G401 (cell line): Measurements from ENCODE around the gene PCDH1. TPM values are rescaled to one million over a fixed set of nuclear protein-coding genes. Genes with fewer than 3 reads are reported as not detected.
A peak's percentile ranks its signal among the peaks of the same experiment; 100 is the strongest.

Experiments
- DNase-seq: peaks from one replicate; pipeline ENCODE4 v3.0.0-alpha.2; 2015; ENCODE audit warnings: low spot score
- in situ Hi-C: cut with HindIII; loops from 2 replicates; pipeline ENCODE4 v1.10.0; 2016; ENCODE audit warnings: low sequenced_read_pairs, mixed read lengths
- total RNA-seq: library from RNA; depleted of rRNA; stranded (reverse); fragments of >200 nt; shearing (Covaris generic); gene quantifications from 2 replicates; pipeline ENCODE4 v1.2.3, GENCODE V29; 2014

Gene PCDH1
- total RNA-seq, 1 experiment from 2014 or later: 1.8 TPM

DNA sequence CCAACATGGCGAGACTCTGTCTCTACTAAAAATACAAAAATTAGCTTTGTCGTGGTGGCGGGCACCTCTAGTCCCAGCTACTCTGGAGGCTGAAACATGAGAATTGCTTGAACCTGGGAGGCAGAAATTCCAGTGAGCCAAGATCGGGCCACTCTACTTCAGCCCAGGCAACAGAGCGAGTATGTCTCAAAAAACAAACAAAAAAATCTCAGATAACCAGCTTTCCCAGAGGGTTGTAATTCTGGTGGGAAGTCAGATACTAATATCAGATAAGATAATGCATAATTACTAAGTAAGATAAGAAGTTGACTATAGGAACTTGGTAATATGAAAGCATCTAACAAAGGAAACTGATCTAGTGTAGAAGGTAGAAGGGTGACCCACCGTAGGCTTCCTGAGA, 60.6 kb downstream of the PCDH1 start:
- DNase-seq: no peak
- in situ Hi-C loops: no loop called here

DNA sequence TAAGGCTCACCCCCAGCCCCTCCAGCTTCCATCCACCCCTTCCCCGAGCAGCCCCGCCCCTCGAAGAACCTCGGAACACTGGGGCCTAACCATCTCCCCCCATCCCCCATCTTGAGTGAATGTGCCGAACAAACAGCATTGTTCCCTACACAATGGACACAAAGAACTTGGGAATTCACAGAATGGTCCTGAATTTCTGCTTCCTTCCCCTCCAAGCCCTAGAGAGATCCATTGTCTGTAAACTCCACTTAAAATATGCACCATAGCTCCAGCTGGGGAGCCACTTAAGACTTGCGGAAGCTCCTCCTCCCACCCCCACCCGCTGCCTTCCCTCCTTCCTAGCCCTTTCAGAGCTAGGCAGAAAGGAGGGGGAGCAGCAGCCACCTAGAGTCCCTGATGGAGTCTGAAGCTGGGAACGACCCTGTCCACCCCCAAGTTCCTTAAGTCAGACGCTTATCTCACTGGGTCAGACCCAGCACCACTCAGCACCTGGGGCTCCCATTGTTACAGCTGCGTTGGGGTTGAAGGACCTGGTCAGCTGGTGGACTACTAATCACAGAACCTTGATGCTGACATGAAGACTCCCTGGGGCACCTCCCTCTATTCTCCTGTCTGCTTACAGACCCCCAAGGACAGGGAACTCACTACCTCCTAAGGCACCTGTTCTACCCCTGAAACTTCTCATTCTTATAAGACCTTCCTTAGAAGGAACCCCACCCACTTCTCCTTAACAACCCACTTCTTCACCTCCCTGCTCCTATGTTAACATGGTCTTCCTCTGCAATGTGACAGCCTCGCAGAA, 61.4 kb downstream of the PCDH1 start:
- no peak for DNase-seq
- in situ Hi-C loops: no loop called here

DNA sequence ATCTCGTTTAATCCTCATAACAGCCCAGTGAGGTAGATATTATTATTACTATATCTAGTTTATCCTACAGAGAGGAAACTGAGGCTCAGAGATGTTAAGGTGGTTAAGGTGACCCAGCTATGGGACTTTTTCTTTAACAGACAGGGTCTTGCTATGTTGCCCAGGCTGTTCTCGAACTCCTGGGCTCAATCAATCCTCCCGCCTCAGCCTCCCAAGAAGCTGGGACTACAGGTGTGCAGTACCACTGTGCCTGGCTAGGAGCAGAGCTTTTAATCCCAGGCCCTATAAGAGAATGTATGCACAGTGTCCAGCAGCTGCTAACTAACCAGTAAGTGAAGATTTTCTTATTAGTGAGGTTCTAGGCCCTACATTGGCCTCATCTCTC, 62.4 kb downstream of the PCDH1 start:
- no peak for DNase-seq
- in situ Hi-C loops: no loop called here

DNA sequence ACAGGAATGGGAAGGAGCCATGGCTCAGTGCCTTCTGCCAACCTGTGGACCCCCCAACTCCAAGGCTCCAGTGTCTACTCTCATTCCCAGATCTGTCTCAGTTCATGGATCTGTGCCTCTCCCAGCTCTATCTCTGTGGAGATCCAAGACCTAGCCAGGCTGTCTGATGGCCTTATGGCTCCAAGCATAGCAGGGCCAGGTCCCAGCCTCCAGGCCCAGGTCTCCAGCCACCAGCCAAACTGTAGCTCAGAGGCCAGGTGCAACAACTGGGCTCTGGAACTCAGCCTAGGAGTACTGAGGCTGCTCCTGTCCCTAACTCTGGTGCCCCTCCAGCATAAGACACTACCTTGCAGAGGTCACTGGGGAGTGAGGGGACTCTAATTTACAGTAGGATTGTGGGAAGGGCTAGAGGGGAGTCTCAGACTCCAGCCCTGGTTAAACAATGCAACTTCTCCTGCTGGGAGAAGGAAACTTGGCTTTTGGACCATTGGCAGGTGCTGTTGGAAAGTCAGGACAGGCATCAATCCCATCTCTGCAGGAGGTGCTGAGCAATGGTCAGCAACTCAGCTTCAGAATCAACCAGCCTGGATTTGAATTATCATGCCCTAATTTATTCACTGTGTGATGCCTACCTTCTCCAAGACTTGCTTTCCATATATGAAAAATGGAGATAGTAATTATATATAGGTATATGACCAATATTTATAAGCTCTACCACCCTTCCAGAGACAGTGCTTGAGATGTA, 63.0 kb downstream of the PCDH1 start:
- in situ Hi-C loops: no loop called here
- DNase-seq: peak; percentile 82

DNA sequence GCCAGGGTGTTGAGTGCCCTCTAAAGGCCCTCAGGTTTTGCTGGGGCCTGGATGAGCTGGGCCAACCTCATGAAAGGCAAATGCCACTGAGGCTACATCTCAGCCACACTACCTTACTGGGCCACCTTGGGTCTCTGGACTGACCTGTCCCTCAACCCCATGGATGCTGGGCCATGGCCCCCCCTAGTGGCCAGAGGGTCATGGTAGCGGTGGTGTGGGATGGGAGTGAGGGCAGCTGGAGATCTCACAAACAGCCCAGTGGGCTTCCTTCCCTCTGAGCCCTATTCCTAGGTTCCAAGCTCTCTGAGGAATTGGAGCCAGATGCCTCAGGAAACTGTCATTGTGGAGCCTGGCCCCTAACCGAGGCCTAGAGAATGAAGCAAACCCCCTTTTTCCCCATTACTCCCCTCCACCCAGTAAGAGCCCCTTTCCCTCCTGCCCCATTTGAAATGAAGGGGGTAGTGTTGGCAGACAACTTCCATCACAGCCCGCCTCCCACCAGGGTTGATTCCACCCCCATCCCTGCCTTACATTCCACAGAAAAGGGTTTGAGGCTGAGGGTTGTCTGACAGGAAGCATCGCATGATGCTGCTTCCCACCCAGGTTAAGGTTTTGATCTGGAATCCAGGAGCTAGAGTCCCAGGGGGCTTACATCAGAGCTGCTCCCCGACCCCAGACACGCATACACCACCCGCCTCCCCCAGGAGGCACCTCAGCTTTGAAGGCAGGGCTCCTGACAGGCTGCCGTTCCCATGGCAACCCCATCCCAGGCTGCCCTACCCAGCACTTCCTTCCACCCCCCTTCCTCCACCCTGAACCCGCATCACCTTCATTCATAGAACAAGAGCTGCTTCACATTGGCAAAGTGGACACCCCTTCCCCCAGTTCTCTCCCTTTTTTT, 63.9 kb downstream of the PCDH1 start:
- in situ Hi-C loops: no loop called here
- DNase-seq: peak; percentile 70

DNA sequence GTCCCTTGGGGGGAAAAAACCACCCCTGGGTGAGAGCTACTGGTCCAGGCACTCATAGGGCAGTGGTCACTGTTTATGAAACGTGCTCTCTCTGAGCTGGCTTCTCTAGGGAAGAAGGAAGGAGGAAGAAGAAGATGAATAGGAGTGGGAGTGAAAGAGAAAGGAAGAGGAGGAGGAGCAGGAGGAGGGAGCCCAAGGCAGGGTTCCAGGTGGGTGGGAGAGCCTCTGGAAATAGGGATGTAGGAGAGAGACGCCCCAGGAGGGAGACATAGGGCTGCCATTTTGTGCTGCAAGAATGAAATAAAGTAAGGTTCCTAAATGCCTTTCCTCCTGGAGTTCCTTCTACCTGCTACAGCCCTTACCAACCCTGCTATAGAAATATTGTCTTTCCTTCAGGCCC, 65.7 kb downstream of the PCDH1 start:
- in situ Hi-C loops: no loop called here

DNA sequence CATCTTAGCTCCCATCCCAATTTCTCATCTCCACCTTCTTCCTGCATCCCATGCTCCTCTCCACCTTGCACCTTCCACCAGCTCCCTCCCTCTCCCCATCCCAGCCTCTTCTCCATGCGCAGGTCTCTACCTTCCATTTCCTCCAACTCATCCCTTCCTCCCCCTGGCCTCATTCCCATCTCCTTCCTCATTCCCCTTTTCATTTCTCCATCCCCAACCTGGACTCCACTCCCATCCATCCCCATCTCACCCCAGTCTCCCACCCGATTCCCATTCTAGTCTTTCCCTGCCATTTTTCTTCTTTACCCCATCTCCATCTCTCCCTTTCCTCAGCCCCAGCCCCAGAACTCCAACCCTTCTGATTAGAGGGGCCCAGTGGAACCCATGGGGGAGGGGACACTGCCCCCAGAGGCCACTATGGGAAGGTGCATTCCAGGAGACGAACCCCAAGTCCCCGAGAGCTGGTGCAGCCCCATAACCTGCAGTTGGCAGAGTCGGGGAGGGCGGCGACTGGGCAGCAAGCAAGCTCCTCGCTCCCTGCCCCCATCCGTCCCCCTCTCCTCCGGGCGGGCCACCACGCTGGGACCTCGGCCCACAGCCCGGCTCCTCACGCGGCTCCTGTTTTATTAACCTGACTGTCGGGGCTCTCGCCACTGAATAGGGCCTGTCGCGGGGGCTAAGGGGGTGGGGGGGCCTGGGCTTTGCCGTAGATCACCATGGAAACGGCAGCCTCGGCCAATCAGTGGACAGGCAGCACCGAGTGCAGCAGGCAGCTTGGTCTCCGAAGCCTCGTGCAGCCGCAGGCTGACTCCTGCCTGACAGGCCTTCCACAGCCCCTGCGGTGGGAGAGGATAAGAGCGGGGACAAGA, 66.7 kb downstream of the PCDH1 start:
- in situ Hi-C loops: no loop called here
- peak; percentile 87 for DNase-seq

More for the DNA sequence above, 65.7 kb downstream of the PCDH1 start:
- no peak for DNase-seq

DNA sequence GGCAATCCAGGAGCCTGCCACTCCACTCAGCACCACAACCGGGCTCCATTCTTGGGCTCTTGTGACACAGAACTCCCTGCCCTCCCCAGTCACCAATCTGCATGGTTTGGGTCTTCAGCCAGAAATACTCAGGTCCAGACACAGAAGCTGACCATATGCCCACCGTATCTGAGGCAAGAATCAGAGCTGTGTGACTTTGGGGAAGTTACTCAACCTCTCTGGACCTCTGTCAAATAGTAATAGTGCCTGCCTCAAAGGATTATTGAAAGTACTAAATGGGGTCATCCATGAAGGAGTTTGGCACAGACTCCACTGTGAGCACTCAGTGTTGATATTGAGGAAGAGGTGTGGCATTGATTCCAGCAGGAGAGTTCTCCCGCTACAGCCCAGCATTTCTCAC, 67.5 kb downstream of the PCDH1 start:
- in situ Hi-C loops: no loop called here
- no peak for DNase-seq

DNA sequence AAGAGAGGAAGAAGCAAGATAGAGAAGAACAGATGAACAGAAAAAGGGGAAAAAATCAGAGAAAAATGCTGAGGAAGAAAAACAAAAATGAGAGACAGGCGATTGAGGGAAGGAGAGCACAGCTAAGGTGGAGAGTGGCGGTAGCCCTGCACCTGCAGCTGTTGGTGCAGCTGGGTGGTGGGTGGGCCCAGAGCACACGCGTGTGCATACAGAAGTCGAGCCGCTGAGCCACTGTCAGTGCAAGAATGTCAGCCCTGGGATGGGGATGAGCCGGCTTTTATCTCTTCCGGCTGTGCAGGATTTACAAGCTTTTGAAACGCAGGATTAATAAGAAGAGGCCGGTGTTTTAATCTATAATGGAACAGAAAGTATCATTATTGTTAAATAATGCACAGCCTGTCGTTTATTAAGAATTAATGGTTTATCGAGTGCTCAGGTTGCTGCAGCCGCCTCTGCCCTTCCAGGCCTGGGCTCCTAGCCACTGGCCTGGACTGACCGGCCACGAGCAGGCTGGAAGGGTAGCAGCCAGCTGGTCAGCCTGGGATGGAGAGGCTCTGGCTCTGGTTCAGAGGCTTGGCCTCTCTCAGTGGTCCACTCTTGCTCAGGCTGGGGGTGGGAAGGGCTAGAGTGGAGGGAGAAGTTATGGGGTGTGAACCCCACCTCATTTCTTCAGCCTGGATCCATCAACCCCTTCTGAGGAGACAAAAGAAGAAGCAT, 68.7 kb downstream of the PCDH1 start:
- DNase-seq: peak; percentile 76
- in situ Hi-C loops: no loop called here

DNA sequence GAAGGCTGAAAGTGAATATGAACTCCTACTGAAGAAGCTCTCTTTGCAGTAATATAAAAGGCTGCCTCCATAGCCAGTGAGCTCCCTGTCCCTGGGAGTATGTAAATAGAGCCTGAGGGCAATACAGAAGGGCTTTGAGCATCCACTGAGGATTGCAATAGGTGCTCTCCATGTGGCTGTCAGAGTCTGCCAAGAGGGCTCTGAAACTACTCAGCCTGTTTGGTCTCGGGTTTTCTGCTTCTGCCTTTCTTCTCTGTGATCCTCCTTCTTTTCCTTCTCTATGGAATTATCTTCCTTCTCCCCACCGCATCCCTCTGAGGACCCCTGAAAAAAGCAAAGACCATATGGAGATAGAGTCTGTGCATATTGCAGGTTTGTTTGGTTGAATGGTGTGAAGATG, 69.4 kb downstream of the PCDH1 start:
- in situ Hi-C loops: no loop called here
- peak; percentile 62 for DNase-seq

DNA sequence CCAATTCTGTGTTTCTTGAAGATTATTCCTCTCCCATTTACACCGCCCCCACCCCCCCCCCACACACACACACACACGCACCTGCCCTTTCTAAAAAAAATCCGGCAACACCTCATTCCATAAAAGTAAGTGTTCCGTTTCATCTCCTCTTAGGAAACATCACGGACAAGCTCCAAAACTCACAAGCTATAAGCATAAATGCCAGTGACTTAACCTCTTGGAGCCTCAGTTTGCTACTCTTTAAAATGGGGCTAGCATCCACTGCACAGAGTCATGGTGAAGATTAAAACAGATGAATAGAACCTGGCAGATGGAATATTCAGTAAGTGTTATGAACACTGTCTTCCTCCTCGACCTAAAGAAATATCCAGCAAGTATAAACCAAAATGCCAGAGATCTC, 70.5 kb downstream of the PCDH1 start:
- in situ Hi-C loops: no loop called here
- DNase-seq: no peak

DNA sequence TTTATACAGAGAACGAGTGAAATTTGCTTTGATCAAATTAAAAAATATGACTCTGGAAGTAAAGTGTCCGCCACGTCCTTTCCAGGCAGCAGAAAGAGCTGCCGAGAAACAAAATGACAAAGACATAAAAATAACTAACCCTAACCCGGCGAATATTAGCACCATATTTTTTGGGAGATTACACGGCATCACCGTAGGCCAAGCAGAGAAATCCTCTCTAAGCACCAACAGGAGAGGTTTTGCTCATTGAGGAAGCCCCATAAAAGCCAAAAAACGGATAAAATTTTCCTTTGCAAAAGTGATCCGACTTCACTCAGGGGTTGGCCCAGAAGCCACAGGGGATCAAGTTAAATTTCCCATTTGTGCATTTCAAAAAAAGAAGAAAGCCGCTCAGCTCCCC, 70.9 kb downstream of the PCDH1 start:
- in situ Hi-C loops: no loop called here
- DNase-seq: no peak

DNA sequence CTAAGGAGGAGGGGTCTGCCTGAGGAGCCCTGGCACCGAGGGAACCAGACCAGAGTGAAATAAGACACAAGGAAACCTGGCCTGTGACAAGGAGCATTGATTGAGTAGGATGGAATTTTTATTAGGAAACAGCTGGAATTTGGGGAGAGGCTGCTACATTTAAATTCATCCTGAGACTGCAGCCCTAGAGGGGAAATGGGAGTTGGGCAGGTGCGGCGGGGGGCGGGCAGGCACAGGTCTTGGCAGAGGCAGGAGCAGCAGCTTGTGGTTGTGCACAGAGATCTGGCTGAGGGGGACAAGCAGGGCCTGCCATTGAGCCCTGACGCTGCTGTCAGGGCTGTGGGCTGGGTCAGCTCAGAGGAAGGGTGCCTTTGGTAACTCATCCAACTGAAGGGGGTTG, 71.6 kb downstream of the PCDH1 start:
- in situ Hi-C loops: no loop called here
- DNase-seq: peak; percentile 60

DNA sequence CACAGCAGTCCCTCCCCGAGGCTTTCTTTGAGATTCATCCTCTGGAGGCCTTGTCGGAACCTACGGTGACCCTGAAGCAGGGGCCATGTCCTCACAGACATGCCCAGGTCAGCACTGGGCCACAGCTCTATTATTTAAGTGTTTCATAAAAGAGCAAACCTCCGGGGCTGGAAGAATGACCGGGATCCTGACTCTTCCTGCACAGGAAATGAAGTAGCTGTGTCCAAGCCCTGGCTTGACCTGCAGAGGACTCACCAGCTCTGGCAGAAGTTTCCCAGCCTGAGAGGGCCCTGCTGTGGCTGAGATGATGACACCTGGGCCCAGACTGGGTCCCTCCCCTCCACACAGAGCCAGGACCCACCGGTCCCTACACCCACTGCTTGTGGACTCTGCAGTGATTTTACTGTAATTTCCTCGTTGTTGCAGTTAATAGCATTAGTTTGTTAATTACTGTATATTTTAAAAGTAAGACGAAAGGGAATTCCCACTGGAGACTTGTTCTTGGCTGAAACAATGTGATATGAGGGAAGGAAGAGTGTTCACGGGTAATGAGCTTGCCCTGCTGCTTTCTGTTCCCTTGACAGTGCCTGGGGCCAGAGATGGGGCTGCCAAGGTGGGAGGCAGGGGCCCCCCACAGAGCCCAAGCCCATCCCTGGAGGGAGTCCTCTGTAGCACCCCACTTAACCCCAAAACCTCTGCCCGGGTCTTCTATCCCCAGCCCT, 72.2 kb downstream of the PCDH1 start:
- in situ Hi-C loops: no loop called here
- no peak for DNase-seq

DNA sequence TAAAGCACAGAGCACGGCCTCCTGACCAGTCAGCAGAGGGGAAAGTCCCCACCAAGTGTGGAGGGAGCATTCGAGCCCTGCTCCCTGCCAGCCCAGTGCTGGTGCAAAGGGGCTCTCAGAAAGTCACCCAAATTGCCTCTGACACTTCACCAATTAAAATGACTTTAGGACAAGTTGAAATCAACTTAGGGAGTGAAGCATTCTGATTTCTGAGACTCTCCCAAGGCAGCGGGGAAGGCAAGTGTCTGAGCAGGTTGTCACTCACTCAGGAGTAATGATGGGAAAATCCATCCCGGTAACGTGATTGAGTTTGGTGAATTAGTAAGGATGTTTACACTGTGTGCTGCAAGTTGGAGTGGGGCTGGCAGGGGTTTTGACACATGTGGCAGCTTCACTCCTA, 73.7 kb downstream of the PCDH1 start:
- DNase-seq: no peak
- in situ Hi-C loops: no loop called here
